ENCODE measurements around the gene SEMA5A.

- TF ChIP-seq EZH2 (optimal IDR thresholded peaks at IDR 0.05; ENCODE audit: low read depth, low read length) = no peak
- TF ChIP-seq, protein P1, sequence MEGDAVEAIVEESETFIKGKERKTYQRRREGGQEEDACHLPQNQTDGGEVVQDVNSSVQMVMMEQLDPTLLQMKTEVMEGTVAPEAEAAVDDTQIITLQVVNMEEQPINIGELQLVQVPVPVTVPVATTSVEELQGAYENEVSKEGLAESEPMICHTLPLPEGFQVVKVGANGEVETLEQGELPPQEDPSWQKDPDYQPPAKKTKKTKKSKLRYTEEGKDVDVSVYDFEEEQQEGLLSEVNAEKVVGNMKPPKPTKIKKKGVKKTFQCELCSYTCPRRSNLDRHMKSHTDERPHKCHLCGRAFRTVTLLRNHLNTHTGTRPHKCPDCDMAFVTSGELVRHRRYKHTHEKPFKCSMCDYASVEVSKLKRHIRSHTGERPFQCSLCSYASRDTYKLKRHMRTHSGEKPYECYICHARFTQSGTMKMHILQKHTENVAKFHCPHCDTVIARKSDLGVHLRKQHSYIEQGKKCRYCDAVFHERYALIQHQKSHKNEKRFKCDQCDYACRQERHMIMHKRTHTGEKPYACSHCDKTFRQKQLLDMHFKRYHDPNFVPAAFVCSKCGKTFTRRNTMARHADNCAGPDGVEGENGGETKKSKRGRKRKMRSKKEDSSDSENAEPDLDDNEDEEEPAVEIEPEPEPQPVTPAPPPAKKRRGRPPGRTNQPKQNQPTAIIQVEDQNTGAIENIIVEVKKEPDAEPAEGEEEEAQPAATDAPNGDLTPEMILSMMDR (IDR thresholded peaks at IDR 0.05; ENCODE audit: low read length) = no peak
These were observed 107.1 kb downstream of the SEMA5A start for GRCh38 chr5:9438596-9439354.

Data from MM.1S (cell line).